HG03457 (cell line): ENCODE measurements around the gene NAB1.

Source experiments
- ATAC-seq: cut with Tn5 transposase; IDR thresholded peaks from one replicate; pipeline ENCODE4 v1.9.1; 2021; ENCODE audit warnings: moderate number of reproducible peaks; ENCODE audit not compliant: unreplicated experiment

Gene NAB1

GRCh38 chr2:190636361-190636760 lies 12.5 kb upstream of the NAB1 start:
- no peak for ATAC-seq

- no peak for ATAC-seq
Measured at GRCh38 chr2:190637281-190637734, 11.6 kb upstream of the NAB1 start.

GRCh38 chr2:190637903-190638618 lies 10.8 kb upstream of the NAB1 start:
- no peak for ATAC-seq

GRCh38 chr2:190640117-190640516 lies 8.8 kb upstream of the NAB1 start:
- ATAC-seq = no peak

GRCh38 chr2:190641469-190641868 lies 7.4 kb upstream of the NAB1 start:
- no peak for ATAC-seq

- ATAC-seq = no peak
Measured at GRCh38 chr2:190646780-190647522, 1.9 kb upstream of the NAB1 start.

- peak; percentile 61 for ATAC-seq
Measured at GRCh38 chr2:190648289-190649034, 421 bp upstream of the NAB1 start.

- ATAC-seq = no peak
Measured at GRCh38 chr2:190649798-190650390, 1.0 kb downstream of the NAB1 start.

- no peak for ATAC-seq
Measured at GRCh38 chr2:190651413-190651812, 2.5 kb downstream of the NAB1 start.

GRCh38 chr2:190653231-190653630 lies 4.3 kb downstream of the NAB1 start:
- ATAC-seq = no peak

- no peak for ATAC-seq
Measured at GRCh38 chr2:190653931-190654330, 5.0 kb downstream of the NAB1 start.

GRCh38 chr2:190655113-190655512 lies 6.2 kb downstream of the NAB1 start:
- no peak for ATAC-seq

GRCh38 chr2:190655570-190655969 lies 6.7 kb downstream of the NAB1 start:
- no peak for ATAC-seq

GRCh38 chr2:190656301-190656700 lies 7.4 kb downstream of the NAB1 start:
- no peak for ATAC-seq

GRCh38 chr2:190657474-190658255 lies 8.8 kb downstream of the NAB1 start:
- ATAC-seq = no peak

GRCh38 chr2:190659553-190659952 lies 10.7 kb downstream of the NAB1 start:
- ATAC-seq = no peak

GRCh38 chr2:190662754-190663153 lies 13.9 kb downstream of the NAB1 start:
- no peak for ATAC-seq

GRCh38 chr2:190663348-190663747 lies 14.5 kb downstream of the NAB1 start:
- no peak for ATAC-seq

- ATAC-seq = no peak
Measured at GRCh38 chr2:190663839-190664238, 15.0 kb downstream of the NAB1 start.

GRCh38 chr2:190664240-190664639 lies 15.4 kb downstream of the NAB1 start:
- no peak for ATAC-seq
